SKM-1 (cell line): Measurements from ENCODE around the gene STXBP3.
"Not testable (repeated sequence)": the region's sequence is repeated elsewhere in the genome, so short reads cannot be mapped to it uniquely, and the experiment has no call there.

Experiments
- DNase-seq: peaks from one replicate; lab custom pipeline; 2025; ENCODE audit not compliant: unreplicated experiment; lab: John Stamatoyannopoulos, UW

Gene STXBP3

DNA sequence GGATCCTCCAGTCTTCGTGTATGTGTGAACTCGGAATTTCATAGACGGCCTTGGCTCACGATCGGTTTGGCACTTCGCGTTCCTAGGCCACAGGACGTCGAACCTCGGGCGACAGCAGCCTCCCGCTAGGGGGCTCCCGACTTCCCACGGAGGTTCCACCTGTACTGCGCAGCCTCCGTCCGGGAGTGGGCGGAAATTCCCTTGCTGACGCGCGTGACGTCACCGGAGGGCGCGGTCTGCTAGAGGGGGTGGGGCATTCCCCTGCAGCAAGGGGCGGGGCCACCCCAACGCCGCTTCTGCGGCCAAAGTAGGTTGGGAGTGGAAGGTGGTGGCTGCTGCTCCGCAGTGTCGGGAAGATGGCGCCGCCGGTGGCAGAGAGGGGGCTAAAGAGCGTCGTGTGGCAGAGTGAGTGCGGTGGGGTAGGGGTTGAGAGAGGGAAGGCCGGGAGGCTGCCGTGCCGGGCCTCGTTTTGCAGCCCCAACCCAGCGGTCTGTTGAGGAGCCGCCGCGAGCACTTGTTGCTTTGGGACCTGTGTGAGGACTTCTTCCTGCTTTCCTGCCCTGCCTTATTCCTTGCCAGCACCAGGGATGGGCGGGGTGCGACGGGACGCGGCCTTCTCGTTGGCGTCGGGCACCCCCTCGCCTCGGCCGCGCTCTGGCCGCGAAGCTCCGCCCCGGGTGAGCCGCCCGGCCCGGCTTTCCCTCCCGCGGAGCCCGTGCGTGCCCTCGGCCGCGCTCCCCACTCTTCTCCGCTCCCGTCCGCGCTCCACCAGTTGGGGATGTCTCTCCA, at the start of gene STXBP3:
TSS of gene STXBP3 (plus strand) at position 293 of the 789 bp plus-strand sequence. CDS start at position 357, 64 bp downstream.
- DNase-seq = peak; percentile 93

DNA sequence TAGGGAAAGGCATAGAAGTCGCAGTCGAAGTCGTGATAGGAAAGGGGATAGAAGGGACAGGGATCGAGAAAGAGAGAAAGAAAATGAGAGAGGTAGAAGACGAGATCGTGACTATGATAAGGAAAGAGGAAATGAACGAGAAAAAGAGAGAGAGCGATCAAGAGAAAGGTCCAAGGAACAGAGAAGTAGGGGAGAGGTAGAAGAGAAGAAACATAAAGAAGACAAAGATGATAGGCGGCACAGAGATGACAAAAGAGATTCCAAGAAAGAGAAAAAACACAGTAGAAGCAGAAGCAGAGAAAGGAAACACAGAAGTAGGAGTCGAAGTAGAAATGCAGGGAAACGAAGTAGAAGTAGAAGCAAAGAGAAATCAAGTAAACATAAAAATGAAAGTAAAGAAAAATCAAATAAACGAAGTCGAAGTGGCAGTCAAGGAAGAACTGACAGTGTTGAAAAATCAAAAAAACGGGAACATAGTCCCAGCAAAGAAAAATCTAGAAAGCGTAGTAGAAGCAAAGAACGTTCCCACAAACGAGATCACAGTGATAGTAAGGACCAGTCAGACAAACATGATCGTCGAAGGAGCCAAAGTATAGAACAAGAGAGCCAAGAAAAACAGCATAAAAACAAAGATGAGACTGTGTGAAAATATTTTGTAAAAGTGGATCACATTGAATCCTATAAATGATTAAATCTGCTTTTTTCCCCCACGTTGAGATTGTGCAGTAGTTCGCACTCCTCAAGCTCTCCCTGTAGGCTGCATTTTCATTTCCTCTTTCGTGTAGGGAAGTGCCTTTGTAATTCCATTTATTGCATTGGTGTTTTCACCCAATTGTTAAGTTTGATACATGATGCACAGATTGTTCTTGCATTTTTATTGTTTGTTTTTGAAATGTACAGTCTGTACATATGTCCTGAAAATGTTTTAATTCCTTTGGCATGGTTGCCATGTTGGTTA, 46.8 kb upstream of the STXBP3 start:
- no peak for DNase-seq

DNA sequence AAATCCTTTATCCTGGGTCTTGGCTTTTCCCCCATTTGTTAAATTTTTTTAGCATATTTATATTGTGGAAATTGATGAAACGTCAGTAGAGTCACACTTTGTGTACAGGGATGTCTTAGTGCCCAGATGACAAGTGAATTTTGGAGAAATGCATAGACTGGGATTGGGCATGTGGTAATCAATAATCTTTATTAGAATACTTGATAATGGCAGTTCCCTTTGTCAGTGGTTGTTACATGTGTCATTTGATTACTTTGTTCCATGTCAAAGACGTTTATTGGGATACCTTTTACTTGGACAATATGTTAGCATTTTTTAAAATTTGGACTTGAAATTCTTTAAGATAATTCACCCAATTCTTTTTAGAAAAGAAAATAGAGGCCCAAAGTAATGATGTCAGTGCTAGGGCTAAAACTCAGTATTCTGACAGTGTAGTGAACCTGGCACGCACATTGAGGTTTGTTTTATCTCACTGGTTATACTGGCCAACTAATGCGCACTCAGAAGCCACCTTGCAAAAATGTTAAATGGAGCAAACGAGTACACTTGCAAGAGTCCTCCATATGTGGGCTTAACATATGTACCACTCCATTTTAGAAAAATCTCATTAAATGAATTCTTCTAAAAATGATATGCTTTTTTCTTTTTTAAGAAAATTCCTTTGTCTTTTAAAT, 45.2 kb upstream of the STXBP3 start:
- DNase-seq = no peak

DNA sequence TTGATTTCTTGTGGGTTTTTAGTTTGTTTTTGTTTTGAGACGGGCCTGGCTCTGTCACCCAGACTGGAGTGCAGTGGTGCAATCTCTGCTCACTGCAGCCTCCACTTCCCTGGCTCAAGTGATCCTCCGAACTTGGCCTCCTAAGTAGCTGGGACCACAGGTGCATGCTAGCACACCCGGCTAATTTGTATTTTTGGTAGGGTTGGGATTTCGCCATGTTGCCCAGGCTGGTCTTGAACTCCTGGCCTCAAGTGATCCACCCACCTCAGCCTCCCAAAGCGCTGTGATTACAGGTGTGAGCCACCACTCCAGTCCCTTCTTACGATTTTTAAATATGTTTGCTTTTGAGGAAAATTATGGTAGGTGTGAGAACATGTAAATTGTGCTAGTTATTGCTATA, 44.4 kb upstream of the STXBP3 start:
- DNase-seq = not testable (repeated sequence)

GRCh38 chr1:108703939-108704338, 42.5 kb upstream of the STXBP3 start:
- no peak for DNase-seq

- no peak for DNase-seq
Observed at GRCh38 chr1:108704496-108704895, 42.0 kb upstream of the STXBP3 start.

DNA sequence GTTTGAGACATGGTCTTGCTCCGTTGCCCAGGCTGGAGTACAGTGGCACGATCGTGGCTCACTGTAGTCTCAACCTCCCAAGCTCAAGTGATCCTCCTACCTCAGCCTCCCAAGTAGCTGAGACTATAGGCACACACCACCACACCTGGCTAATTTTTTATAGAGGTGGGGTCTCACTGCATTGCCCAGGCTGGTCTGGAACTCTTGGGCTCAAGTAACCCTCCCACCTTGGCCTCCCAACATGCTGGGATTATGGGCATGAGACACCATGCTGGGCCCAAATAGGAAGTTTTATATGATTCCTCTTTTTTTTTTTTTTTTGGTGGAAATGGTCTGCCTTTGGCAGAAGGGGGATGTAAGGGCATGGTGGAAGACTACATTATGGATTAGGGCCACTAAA, 39.8 kb upstream of the STXBP3 start:
- no peak for DNase-seq

GRCh38 chr1:108708691-108709660, 37.5 kb upstream of the STXBP3 start:
- DNase-seq = no peak

DNA sequence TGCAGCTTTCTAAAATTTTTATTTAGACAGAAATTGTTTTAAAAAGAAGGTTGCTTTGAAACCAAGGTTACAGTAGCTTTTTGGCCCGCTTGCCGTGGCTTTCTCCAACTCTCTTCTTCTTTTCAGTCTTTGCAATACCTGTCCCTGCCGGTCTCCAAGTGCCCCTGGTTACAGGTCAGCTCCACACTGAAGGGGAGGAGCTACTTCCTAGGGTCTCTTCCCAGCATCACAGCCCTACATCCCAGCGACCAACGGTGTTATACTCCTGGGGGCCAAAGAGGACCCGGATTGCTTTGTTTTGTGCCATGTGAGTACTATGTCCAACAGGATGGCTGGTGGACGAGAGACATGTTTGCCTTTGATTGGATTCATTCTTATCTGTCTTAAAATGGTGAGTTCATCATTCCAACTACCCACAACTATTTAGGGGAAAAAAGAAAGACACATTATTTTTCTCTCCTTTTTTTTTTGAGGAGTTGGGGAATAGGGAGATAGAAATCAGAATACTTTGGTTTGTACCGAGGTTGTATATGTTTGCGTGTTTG, 33.8 kb upstream of the STXBP3 start, which contains the start of gene FNDC7:
TSS of gene FNDC7 (plus strand) at position 303 of the 545 bp plus-strand sequence. CDS start at position 329, 26 bp downstream.
- no peak for DNase-seq

DNA sequence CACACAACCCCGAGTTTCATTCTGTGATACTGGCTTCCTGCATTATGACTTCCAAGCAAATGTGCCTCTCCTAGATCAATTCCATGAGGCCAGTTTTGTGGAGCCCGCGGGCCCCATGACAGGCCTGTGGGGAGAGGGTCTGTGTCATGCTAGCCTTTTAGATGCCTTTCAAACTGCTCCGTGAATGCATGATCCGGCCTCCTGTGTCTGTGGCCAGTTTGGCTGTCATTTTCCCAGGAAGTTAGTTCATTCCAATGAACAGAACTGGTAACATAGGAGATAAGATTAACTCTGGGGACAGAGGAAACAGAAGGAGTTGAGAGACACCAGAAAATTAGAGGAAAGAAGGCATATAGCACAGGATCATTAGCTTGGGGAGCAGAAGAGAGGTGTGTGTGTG, 30.5 kb upstream of the STXBP3 start:
- DNase-seq = no peak

DNA sequence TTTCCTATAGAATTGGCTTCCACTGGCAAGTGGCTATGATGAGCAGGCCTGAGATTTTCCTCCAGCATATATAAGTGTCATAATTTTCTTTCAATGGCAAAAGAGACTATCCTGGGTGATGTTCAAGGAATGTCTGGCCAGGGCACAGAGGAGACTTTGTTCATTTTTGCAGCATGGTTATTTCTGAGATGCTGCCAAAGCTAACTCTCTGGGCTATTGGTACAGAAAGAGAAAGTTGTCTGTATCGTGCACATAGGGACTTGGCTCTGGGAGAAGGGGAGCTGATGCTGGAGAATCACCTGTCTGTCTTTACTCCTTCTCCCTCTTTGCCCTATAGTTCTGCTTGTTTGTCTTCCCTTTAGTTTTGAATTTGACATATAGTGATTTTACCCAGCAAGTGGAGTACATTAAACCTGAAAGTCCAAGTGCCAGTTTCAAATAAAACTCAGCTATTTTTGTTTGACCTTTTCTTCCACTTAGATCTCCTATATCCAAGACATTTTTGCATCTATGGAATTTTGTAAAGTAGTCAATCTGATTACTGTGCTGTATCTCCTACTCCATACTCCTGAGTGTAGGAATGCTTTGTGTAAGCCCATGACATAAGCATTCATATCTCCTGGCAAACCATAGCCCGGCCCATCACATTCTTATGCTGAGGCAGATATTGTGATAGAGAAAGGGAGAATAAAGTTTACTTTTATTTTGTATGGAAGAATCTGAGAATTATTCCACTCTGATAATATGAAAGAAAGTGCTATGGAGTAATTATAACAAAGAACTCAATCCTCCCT, 29.8 kb upstream of the STXBP3 start:
- no peak for DNase-seq

- no peak for DNase-seq
Observed at GRCh38 chr1:108717774-108718316, 28.6 kb upstream of the STXBP3 start.

DNA sequence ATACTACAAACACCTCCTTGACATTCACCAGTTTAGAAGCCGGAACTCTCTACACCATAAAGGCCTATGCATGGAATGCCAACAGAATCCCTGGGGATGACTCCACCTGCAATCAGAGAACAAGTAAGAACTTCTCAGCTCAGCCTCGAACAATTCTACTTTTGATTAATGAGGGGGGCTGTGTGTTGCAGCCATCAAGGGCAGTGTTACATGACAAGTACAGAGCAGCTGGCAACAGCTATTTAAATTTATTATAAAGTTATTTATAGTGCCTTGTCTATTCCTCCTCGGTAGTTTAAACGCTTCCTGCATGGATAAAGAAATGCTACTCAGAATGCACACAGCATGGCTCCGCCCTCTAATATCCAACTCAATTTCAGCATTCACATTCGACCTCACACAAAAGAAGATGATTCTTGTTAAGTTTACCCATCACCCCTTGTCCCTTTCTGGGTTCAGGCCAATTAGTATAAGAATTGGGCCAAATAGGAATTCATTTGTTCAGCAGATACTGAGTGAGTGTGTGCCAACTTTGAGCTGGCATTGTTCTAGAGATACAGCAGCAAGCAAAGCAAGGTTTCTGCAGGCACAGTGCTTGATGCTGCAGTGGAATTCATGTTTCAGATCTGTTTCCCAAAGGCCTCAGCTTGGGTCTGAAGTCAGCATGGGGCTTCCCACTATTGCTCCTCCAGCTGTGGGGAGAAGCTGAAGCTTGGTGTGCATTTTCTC, 27.4 kb upstream of the STXBP3 start:
- no peak for DNase-seq

DNA sequence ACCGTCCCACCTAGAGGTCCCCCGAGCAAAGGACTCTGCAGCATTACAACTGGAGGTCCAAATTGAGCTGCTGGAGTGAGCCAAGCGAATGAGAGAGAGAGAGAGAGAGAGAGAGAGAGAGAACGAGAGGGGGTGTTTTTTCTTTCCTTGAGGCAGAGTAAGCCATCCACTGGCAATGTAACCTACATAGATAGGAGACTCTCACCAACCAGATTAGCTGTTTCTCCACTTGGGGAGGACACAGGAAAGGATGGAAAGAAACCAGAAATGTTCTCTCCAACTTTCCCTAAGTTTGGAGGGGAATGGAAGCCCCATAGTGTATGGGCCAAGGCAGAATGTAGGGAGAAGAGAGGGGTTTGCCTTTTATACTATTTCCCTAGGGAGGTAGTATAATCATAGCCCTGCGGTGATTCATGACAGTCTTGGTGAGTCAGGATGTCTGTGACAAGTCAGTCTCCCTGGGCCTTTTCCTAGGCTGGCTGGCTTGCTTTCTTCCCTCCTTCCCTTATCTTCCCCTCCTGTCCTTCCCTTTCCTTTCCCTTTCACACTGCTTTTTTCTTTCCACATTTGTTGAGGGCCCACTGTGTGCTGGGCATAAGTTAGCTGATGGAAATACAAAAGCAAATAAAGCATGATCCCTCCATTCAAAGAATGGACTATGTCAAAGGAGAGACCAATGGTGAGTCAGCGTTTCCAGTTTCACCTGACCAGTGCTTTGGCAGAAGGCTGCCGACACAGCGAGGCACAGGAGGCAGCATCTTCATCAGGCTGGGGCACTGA, 26.6 kb upstream of the STXBP3 start:
- DNase-seq = no peak

- DNase-seq = no peak
Observed at GRCh38 chr1:108722292-108722691, 24.2 kb upstream of the STXBP3 start.

- DNase-seq = no peak
Observed at GRCh38 chr1:108725906-108726305, 20.6 kb upstream of the STXBP3 start.

- DNase-seq = no peak
Observed at GRCh38 chr1:108728327-108728923, 18.0 kb upstream of the STXBP3 start.
